Tibial artery (tissue), 4 donors: Measurements from ENCODE around the gene BCAP31.

Experiments used
- DNase-seq, 2 donors: peaks; one replicate each; pipeline ENCODE4 v3.0.0-alpha.2; 2019
- H3K27ac ChIP-seq, 2 donors: fragments of 200-600 bp; sonication (generic) in 1 of 2; 1 replicate in 1 of 2; 2 replicates in 1 of 2; pipeline ENCODE4 v1.5.1; 2018 to 2019; ENCODE audit warnings: mild to moderate bottlenecking in 1 of 2
- H3K27me3 ChIP-seq, 2 donors: fragments of 200-600 bp; sonication (generic) in 1 of 2; one replicate each; pipeline versions ENCODE4 v1.5.1 to v1.6.0; 2016 to 2019
- H3K36me3 ChIP-seq, 3 donors: fragments of 200-600 bp; sonication (generic) in 2 of 3; one replicate each; pipeline ENCODE4 v1.5.1; 2016 to 2019; ENCODE audit warnings: mild to moderate bottlenecking in 2 of 3
- H3K4me1 ChIP-seq, 4 donors: fragments of 200-600 bp; sonication (generic) in 2 of 4; 1 replicate in 3 of 4; 2 replicates in 1 of 4; pipeline ENCODE4 v1.5.1; 2016 to 2019
- H3K4me3 ChIP-seq, 2 donors: fragments of 200-600 bp; sonication (generic) in 1 of 2; 1 replicate in 1 of 2; 2 replicates in 1 of 2; pipeline ENCODE4 v1.5.1; 2018 to 2019; ENCODE audit warnings: mild to moderate bottlenecking in 2 of 2
- H3K9me3 ChIP-seq, 3 donors: fragments of 200-600 bp; sonication (generic) in 1 of 3; one replicate each; pipeline ENCODE4 v1.5.1; 2016 to 2019
- intact Hi-C: fragments of 100-400 bp; cut with DNase I; formaldehyde crosslinking; loops from one replicate; pipeline ENCODE4 v1.15.0; 2023; ENCODE audit warnings: low total_unique reads
- TF ChIP-seq, protein P1 (sequence below), 2 experiments: fragments of 200-600 bp in 1 of 2; fragments of 450-650 bp in 1 of 2; IDR thresholded peaks; one replicate each; pipeline ENCODE4 v1.5.1; 2017 to 2019; ENCODE audit warnings: antibody characterized with exemption in 2 of 2, mild to moderate bottlenecking in 1 of 2, moderate library complexity in 1 of 2

Gene BCAP31

DNA sequence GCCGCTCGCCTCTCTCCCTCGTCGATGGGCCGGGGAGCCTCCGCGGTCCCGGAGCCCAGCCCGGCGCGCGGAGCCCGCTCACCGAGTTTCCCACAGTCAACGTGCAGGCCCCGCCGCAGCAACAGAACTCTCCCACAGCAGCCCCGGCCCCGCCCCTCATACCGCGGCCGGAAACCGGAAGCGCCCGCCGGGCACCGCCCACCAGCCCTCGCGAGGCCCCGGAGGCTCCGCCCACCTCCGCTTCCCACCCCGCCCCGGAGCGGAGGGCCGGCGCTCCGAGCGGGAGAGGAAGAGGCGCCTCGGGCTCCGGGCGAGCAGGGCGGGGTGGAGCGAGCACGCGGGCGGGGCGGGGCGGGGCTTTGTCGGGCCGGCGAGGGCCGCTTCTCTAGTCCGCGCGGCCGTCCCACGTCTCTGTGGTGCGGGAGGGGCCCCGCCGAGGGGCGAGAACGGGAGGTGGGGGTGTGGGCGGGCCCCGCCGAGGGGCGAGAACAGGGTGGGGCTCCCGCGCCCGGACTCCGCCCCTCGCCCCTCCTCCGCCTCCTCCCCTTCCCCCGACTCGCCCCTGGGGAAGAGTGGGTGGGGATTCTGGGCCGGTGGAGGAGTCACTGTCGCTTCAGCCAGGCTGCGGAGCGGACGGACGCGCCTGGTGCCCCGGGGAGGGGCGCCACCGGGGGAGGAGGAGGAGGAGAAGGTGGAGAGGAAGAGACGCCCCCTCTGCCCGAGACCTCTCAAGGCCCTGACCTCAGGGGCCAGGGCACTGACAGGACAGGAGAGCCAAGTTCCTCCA is at the start of gene BCAP31, which contains the start of gene ABCD1:
BCAP31 (minus strand) TSS at position 136 of the 787 bp plus-strand sequence. CDS start 1,143 bp downstream, outside the sequence.
ABCD1 (plus strand) TSS at position 605 of the 787 bp plus-strand sequence. CDS start 411 bp downstream, outside the sequence.
- Histone ChIP-seq H3K27me3 (no peaks in the 10 kb centered on the region), H3K9me3 (peaks cover 0 to 5% (median 0%) of the 10 kb centered on the region in 3 donors), H3K36me3 (peaks cover 14 to 16% (median 15%) of the 10 kb centered on the region in 3 donors), H3K4me3 (peak within 1 kb of the TSS; percentile 68 to 80), H3K4me1 (peaks cover 0 to 52% (median 42%) of the 10 kb centered on the region in 4 donors), H3K27ac (peak within 1 kb of the TSS; percentile 92 to 95)
- intact Hi-C loops: no loop called here
- TF ChIP-seq, protein P1, sequence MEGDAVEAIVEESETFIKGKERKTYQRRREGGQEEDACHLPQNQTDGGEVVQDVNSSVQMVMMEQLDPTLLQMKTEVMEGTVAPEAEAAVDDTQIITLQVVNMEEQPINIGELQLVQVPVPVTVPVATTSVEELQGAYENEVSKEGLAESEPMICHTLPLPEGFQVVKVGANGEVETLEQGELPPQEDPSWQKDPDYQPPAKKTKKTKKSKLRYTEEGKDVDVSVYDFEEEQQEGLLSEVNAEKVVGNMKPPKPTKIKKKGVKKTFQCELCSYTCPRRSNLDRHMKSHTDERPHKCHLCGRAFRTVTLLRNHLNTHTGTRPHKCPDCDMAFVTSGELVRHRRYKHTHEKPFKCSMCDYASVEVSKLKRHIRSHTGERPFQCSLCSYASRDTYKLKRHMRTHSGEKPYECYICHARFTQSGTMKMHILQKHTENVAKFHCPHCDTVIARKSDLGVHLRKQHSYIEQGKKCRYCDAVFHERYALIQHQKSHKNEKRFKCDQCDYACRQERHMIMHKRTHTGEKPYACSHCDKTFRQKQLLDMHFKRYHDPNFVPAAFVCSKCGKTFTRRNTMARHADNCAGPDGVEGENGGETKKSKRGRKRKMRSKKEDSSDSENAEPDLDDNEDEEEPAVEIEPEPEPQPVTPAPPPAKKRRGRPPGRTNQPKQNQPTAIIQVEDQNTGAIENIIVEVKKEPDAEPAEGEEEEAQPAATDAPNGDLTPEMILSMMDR (IDR thresholded peaks at IDR 0.05): no peak
- peak; percentile 85 to 94 for DNase-seq

DNA sequence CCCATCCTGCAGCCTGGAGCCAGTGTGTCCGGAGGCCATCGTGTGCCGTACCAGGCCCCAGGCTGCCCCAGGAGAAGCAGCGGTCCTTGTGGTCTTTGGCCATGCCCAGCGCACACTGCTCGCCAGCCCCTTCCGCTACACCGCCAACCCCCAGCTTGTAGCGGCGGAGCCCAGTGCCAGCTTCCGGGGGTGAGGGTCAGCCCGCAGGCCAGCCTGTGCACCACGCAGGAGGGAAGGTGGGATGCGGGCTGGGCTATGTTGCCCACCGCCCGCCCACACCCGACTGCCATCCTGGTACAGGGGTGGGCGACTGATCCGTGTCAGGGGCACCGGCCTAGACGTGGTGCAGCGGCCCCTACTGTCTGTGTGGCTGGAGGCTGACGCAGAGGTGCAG is 49.0 kb upstream of the BCAP31 start:
- Histone ChIP-seq H3K27me3 (no peaks in the 10 kb centered on the region), H3K27ac (no peak overlapping the region), H3K4me3 (no peak overlapping the region), H3K4me1 (no peaks in the 10 kb centered on the region), H3K9me3 (no peaks in the 10 kb centered on the region), H3K36me3 (peaks cover 0 to 65% (median 0%) of the 10 kb centered on the region in 3 donors)
- TF ChIP-seq, protein P1 (IDR thresholded peaks at IDR 0.05): no peak
- intact Hi-C loops: no loop called here
- DNase-seq: no peak

DNA sequence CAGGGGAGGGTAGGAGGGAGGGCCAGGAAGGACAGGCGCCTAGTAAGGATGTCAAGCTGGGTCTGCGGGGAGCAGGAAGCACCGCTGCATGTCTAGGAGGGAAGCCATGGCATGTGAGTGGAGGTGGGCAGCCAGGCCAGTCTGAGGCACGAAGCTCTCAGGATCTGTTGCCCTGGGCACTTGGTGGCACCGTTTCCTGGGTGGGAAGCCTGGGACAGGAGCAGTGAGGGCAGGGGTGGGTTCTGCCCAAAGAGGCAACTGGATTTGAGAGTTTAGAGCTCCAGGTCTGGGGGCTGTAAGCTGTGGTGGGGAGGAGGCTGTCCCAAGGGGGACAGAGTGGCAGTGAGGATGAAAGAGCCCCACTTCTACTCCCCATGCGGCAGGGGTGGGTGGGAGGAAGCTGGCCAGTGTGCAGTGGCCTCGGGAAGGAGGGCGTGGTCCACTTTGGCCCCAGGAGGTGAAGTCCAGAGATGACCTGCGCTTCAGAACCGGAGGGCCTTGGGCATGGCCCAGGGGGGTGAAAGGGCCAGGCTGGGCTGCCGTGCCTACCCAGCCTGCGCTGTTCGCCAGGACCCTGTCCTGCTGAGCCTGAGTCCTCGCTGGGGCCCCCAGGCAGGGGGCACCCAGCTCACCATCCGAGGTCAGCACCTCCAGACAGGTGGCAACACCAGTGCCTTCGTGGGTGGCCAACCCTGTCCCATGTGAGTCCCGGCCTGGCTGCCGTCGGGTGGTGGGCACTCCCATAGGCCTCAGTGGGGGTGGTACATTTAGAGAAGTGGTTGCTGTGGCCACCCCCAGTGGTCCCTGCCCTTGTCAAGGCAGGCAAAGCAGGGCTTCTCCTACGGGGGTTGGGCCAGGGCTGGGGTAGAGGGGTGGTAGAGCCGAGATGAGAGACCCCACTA is 48.4 kb upstream of the BCAP31 start:
- DNase-seq: no peak
- TF ChIP-seq, protein P1 (IDR thresholded peaks at IDR 0.05): no peak

DNA sequence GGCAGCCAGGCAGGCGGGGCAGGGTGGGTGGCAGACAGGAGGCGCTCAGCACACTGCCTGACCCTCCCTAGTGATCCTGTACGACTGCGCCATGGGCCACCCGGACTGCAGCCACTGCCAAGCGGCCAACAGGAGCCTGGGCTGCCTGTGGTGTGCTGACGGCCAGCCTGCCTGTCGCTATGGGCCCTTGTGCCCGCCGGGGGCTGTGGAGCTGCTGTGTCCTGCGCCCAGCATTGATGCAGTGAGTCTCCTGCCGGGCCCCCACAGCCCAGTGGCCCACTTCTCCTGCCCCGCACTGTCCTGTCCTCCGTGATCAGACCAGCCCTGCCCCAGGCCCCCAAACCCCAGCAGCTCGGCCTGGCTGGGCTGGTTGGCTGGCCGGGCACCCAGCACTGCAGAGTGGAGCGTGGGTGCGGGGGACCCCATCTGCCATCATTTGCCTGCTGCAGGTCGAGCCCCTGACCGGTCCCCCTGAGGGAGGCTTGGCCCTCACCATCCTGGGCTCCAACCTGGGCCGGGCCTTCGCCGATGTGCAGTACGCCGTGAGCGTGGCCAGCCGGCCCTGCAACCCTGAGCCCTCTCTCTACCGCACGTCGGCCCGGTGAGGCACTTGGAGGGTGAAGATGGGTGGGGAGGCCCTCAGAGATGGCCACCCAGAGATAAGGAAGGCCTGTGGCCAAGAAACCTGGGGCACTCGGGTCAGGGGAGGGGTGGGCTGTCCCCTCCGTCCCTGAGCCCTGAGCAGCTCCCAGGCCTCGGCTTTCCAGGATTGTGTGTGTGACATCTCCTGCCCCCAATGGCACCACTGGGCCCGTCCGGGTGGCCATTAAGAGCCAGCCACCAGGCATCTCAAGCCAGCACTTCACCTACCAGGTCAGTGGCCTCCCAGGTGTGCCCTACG is 47.5 kb upstream of the BCAP31 start:
- Histone ChIP-seq H3K9me3 (no peaks in the 10 kb centered on the region), H3K36me3 (peaks cover 0 to 65% (median 0%) of the 10 kb centered on the region in 3 donors), H3K4me3 (no peak overlapping the region), H3K27ac (no peak overlapping the region), H3K4me1 (no peaks in the 10 kb centered on the region), H3K27me3 (no peaks in the 10 kb centered on the region)
- intact Hi-C loops: no loop called here
- TF ChIP-seq, protein P1 (IDR thresholded peaks at IDR 0.05): no peak
- no peak for DNase-seq

More for the DNA sequence above, 48.4 kb upstream of the BCAP31 start:
- Histone ChIP-seq H3K27me3 (no peaks in the 10 kb centered on the region), H3K9me3 (no peaks in the 10 kb centered on the region), H3K36me3 (peaks cover 0 to 65% (median 0%) of the 10 kb centered on the region in 3 donors), H3K27ac (no peak overlapping the region), H3K4me3 (no peak overlapping the region), H3K4me1 (no peaks in the 10 kb centered on the region)
- intact Hi-C loops: no loop called here
